BJ (cell line): ENCODE results near the gene SLC22A3. TPM values are rescaled to one million over a fixed set of nuclear protein-coding genes. Genes with fewer than 3 reads are reported as not detected.
"Not testable (repeated sequence)": the region's sequence is repeated elsewhere in the genome, so short reads cannot be mapped to it uniquely, and the experiment has no call there.

Source experiments
- CTCF ChIA-PET: fragments of 350-600 bp; formaldehyde crosslinking; extraction: SDS; loops from one replicate; lab custom pipeline; 2021; ENCODE audit warnings: antibody characterized with exemption, inconsistent platforms; lab: Yijun Ruan, JAX
- POLR2A ChIA-PET: fragments of 300-600 bp; sonication (Branson Sonifier 250); formaldehyde crosslinking; extraction: SDS; loops from one replicate; lab custom pipeline; 2021; ENCODE audit warnings: antibody characterized with exemption; lab: Charles Lee
- DNase-seq: peaks from one replicate; pipeline ENCODE4 v3.0.0-alpha.2; 2011; ENCODE audit warnings: low read depth
- H3K27me3 ChIP-seq: 2 replicates; pipeline ENCODE4 v1.6.0; 2011; ENCODE audit warnings: low read length; ENCODE audit not compliant: control insufficient read depth, insufficient read depth
- H3K36me3 ChIP-seq: 2 replicates; pipeline ENCODE4 v1.5.1; 2011; ENCODE audit warnings: low read length; ENCODE audit not compliant: control insufficient read depth, insufficient read depth
- H3K4me3 ChIP-seq: 2 replicates; pipeline ENCODE4 v1.5.1; 2011; ENCODE audit warnings: low read depth, mild to moderate bottlenecking, control low read depth, low read length
- CTCF ChIP-seq: IDR thresholded peaks from 2 replicates; pipeline ENCODE4 v1.5.1; 2011; ENCODE audit warnings: low read depth, mild to moderate bottlenecking, control low read depth, inconsistent platforms, low read length, moderate library complexity; ENCODE audit not compliant: insufficient read depth
- polyA plus RNA-seq: library from polyadenylated mRNA; depleted of rRNA; stranded (reverse); fragments of >200 nt; gene quantifications from 2 replicates; pipeline ENCODE4 v1.2.3, GENCODE V29; 2011

Gene SLC22A3
- polyA plus RNA-seq, 1 experiment, result not detected

DNA sequence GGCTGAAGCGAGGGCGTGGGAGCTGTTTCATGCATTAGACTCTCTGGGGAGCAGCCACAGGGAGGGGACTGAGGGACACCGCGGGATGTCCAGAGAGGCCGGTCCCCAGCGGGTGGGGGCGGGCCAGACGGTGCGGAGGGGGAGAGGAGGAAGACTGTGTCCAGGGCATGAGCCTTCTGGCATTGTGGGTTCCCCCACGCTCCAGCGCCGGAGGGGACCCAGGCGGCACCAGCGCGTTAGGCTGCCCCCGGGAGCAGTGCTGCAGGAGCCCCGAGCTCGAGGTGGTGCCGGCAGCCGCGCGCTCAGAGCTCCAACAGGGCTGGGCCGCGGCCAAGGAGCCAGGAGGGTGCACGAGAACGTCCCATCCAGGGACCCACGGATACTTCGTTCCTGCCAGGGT, 14.4 kb downstream of the SLC22A3 start:
- ChIA-PET POLR2A (no interaction called here), CTCF (no interaction called here)
- Histone ChIP-seq H3K27me3 (no peaks in the 10 kb centered on the region), H3K36me3 (no peaks in the 10 kb centered on the region), H3K4me3 (no peak overlapping the region)
- TF ChIP-seq CTCF, result no peak
- DNase-seq, result no peak

DNA sequence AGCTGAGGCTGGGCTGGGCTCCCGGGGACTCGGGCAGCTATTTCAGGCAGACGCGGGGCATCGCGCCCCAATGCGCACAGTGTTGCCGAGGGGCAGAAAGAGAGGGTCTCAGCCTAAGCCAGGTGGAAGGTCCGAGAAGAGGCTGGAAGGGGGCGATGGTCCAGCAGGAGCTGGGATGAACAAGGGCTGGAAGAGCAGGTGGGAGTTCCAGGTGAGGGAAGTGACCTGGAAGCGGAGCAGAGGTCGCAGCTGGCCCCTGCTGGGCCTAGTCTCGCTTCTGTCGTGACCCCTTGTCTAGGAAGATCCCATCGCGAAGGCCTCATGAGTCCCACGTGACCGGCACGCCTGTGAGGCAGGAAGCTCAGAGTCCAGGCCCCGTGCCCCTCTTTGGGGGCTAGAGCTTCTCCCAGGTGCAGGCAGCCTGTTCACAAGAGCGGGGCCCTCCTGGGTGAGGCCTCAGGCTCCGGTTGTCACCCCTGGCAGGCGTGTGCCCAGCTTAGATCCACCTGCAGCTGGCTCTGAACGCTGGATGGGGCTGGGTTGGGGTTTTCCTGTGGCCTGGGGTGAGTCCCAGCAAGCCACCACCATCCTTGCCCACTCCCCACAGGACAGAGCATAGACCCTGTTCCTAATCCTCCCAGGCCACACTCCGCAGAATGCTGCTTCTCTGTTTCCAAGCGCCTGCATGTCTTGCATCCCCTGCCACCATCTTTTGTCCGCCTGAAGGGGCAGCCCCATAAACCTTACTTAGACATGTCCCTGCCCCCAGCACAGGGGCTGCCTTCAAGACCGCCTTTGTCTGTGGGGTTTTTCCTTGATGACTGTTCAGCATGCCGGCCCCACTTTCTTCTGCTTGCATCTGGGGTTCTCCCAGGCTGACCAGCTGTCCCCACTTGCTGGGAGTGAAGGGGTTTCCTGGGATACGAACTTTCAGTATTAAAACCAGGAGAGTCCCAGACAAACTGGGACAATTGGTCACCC, 15.1 kb downstream of the SLC22A3 start:
- H3K36me3 ChIP-seq, result no peaks in the 10 kb centered on the region
- no peak for DNase-seq
- ChIA-PET POLR2A (no interaction called here), CTCF (no interaction called here)
- no peak overlapping the region for H3K4me3 ChIP-seq
- H3K27me3 ChIP-seq, result no peaks in the 10 kb centered on the region
- TF ChIP-seq CTCF, result no peak

GRCh38 chr6:160365117-160365516, 16.9 kb downstream of the SLC22A3 start:
- H3K4me3 ChIP-seq, result no peak overlapping the region
- no peak for DNase-seq
- CTCF ChIA-PET, result no interaction called here

DNA sequence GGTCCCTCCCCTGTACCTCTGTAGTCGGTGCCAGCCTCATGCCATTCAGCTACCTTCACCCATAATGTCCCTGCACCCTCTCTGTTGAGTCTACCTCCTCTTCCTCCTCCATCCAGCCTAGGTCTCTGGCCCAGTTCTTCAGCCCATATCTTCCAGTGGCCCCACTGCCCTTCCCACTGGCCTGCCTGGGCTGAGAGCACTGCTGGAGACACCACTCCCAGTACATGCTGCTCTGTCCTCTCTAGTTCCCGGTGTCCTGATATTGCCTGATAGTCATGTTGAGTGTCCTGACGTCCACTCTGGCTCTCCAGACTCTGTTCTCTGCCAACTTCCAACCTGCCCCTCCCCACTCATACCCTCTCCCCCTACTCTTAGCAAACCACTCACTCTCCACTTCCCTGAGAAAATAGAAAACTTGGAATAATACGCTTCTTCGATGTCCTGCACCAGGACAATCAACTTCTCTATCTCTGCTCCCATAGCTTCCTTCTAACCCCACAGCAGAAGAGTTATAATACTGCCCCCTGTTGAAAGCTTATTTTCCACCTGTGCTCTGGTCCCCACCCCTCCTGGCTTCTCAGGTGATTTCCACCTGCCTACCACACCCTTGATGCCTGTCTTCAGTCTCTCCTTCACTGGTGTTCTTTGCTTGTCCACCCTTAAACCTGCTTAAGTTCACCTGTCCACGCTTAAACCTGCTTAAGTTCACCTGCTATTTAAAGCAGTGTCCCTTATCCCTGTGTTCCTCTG, 19.8 kb downstream of the SLC22A3 start:
- H3K27me3 ChIP-seq, result no peaks in the 10 kb centered on the region
- no peaks in the 10 kb centered on the region for H3K36me3 ChIP-seq
- no peak for TF ChIP-seq CTCF
- ChIA-PET POLR2A (no interaction called here), CTCF (no interaction called here)
- H3K4me3 ChIP-seq, result no peak overlapping the region
- DNase-seq, result no peak

More at GRCh38 chr6:160365117-160365516, 16.9 kb downstream of the SLC22A3 start:
- Histone ChIP-seq H3K27me3 (no peaks in the 10 kb centered on the region), H3K36me3 (no peaks in the 10 kb centered on the region)
- POLR2A ChIA-PET, result no interaction called here
- TF ChIP-seq CTCF, result no peak

GRCh38 chr6:160368670-160369069, 20.5 kb downstream of the SLC22A3 start:
- TF ChIP-seq CTCF, result no peak
- POLR2A ChIA-PET, result no interaction called here
- Histone ChIP-seq H3K27me3 (no peaks in the 10 kb centered on the region), H3K36me3 (no peaks in the 10 kb centered on the region), H3K4me3 (no peak overlapping the region)
- no peak for DNase-seq
- CTCF ChIA-PET, result no interaction called here

DNA sequence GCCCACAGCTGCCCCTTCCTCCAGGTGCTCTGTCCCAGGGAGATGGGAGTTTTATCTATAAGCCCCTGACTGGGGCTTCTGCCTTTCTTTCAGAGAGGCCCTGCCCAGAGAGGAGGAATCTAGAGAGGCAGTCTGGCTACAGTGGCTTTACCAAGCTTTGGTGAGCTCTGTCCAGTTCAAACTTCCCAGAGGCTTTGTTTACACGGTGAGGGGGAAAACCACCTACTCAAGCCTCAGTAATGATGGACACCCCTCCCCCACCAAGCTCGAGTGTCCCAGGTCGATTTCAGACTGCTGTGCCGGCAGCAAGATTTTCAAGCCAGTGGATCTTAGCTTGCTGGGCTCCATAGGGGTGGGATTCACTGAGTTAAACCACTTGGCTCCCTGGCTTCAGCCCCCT, 25.4 kb downstream of the SLC22A3 start:
- POLR2A ChIA-PET, CTCF ChIA-PET, H3K4me3 ChIP-seq, H3K36me3 ChIP-seq, H3K27me3 ChIP-seq, DNase-seq: not testable (repeated sequence)
